PC-9 (cell line): Measurements from ENCODE around the gene RMC1. TPM values are rescaled to one million over a fixed set of nuclear protein-coding genes. Genes with fewer than 3 reads are reported as not detected.
A peak's percentile ranks its signal among the peaks of the same experiment; 100 is the strongest.

Experiments
- BruUV-seq: library from RNA; stranded (reverse); fragments of 400-500 nt; replicated peaks from 2 replicates; lab custom pipeline; 2021; lab: Mats Ljungman, UMichigan
- CTCF ChIA-PET: fragments of 300-600 bp; sonication (Branson Sonifier 250); formaldehyde crosslinking; loops from one replicate; lab custom pipeline; 2022; ENCODE audit warnings: antibody characterized with exemption; lab: Charles Lee
- POLR2A ChIA-PET: fragments of 300-600 bp; sonication (Branson Sonifier 250); formaldehyde crosslinking; loops from one replicate; lab custom pipeline; 2022; ENCODE audit warnings: antibody characterized with exemption; ENCODE audit not compliant: unreplicated experiment; lab: Charles Lee
- DNase-seq, 2 experiments: peaks; one replicate each; pipeline versions ENCODE4 v3.0.0 to v3.0.0-alpha.2; 2015 to 2022; ENCODE audit warnings: mixed read lengths in 1 of 2
- H2AFZ ChIP-seq: fragments of 200-600 bp; sonication (generic); 2 replicates; pipeline ENCODE4 v1.8.1; 2017; ENCODE audit warnings: antibody characterized with exemption
- H3F3A ChIP-seq: fragments of 200-600 bp; sonication (generic); 2 replicates; pipeline ENCODE4 v1.8.1; 2017; ENCODE audit warnings: antibody characterized with exemption, mild to moderate bottlenecking, low read depth; ENCODE audit not compliant: insufficient read depth
- H3K27ac ChIP-seq: fragments of 200-600 bp; sonication (generic); 2 replicates; pipeline ENCODE4 v1.6.1; 2016; ENCODE audit warnings: mixed run types
- H3K27me3 ChIP-seq: fragments of 200-600 bp; sonication (generic); 2 replicates; pipeline ENCODE4 v1.6.1; 2016; ENCODE audit warnings: low read depth, mixed run types; ENCODE audit not compliant: insufficient read depth
- H3K36me3 ChIP-seq: fragments of 200-600 bp; sonication (generic); 2 replicates; pipeline ENCODE4 v1.6.1; 2016; ENCODE audit warnings: low read depth, mixed run types
- H3K4me1 ChIP-seq: fragments of 200-600 bp; sonication (generic); replicated peaks from 2 replicates; pipeline ENCODE4 v1.6.1; 2016; ENCODE audit warnings: mixed run types; ENCODE audit not compliant: insufficient read depth
- H3K4me2 ChIP-seq: fragments of 200-600 bp; sonication (generic); 2 replicates; pipeline ENCODE4 v1.6.1; 2017; ENCODE audit warnings: mixed run types
- H3K4me3 ChIP-seq: fragments of 200-600 bp; sonication (generic); 2 replicates; pipeline ENCODE4 v1.6.1; 2016; ENCODE audit warnings: mixed run types
- H3K79me2 ChIP-seq: fragments of 200-600 bp; sonication (generic); 2 replicates; pipeline ENCODE4 v1.6.1; 2017; ENCODE audit warnings: low read depth, mixed run types
- H3K9me2 ChIP-seq: fragments of 200-600 bp; sonication (generic); 2 replicates; pipeline ENCODE4 v1.8.1; 2017; ENCODE audit warnings: mild to moderate bottlenecking; ENCODE audit not compliant: insufficient read depth
- H3K9me3 ChIP-seq: fragments of 200-600 bp; sonication (generic); 2 replicates; pipeline ENCODE4 v1.8.1; 2016; ENCODE audit warnings: low read depth; ENCODE audit not compliant: insufficient read depth
- H4K20me1 ChIP-seq: fragments of 200-600 bp; sonication (generic); 2 replicates; pipeline ENCODE4 v1.8.1; 2017; ENCODE audit not compliant: insufficient read depth
- CTCF ChIP-seq: fragments of 200-600 bp; sonication (generic); conservative IDR thresholded peaks from 2 replicates; pipeline ENCODE4 v1.6.1; 2017; ENCODE audit warnings: mixed run types, antibody characterized with exemption, mild to moderate bottlenecking, moderate library complexity
- EZH2 ChIP-seq: fragments of 200-600 bp; sonication (generic); IDR thresholded peaks from 2 replicates; pipeline ENCODE4 v1.8.0; 2017; ENCODE audit warnings: antibody characterized with exemption, low read depth
- intact Hi-C: fragments of 100-400 bp; cut with micrococcal nuclease; formaldehyde crosslinking; loops from one replicate; pipeline ENCODE4 v1.10.0; 2022; ENCODE audit not compliant: unreplicated experiment
- total RNA-seq: library from RNA; stranded (reverse); gene quantifications from 2 replicates; pipeline ENCODE4 v1.2.3, GENCODE V29; 2021

RMC1 gene
- total RNA-seq, 1 experiment from 2014 or later: 19.6 TPM

GRCh38 chr18:23493654-23494053 is 9.7 kb upstream of the RMC1 start:
- Histone ChIP-seq H3K9me2 (no peaks in the 10 kb centered on the region), H3K27ac (no peak overlapping the region), H3K27me3 (no peaks in the 10 kb centered on the region), H3K79me2 (no peaks in the 10 kb centered on the region), H3K4me1 (peaks cover 11% of the 10 kb centered on the region), H4K20me1 (no peaks in the 10 kb centered on the region), H3K9me3 (no peaks in the 10 kb centered on the region), H3K4me2 (no peak overlapping the region), H3F3A (no peaks in the 10 kb centered on the region), H3K4me3 (no peak overlapping the region), H3K36me3 (no peaks in the 10 kb centered on the region), H2AFZ (no peak overlapping the region)
- no TSS peak for BruUV-seq
- ChIA-PET CTCF (interaction anchor here (0.6 kb wide), 1 partner anchor 619 kb away, joined by 3 read pairs; no protein-coding TSS in a partner anchor), POLR2A (no interaction called here)
- intact Hi-C loops: no loop called here
- DNase-seq: no peak
- no peak for TF ChIP-seq CTCF
- TF ChIP-seq EZH2: no peak

GRCh38 chr18:23494992-23495391 is 8.3 kb upstream of the RMC1 start:
- Histone ChIP-seq H3K4me1 (peaks cover 11% of the 10 kb centered on the region), H3K9me3 (no peaks in the 10 kb centered on the region), H3K4me2 (no peak overlapping the region), H3K4me3 (no peak overlapping the region), H3K36me3 (no peaks in the 10 kb centered on the region), H3F3A (no peaks in the 10 kb centered on the region), H4K20me1 (no peaks in the 10 kb centered on the region), H3K27ac (no peak overlapping the region), H3K79me2 (no peaks in the 10 kb centered on the region), H2AFZ (no peak overlapping the region), H3K9me2 (no peaks in the 10 kb centered on the region), H3K27me3 (no peaks in the 10 kb centered on the region)
- no TSS peak for BruUV-seq
- CTCF ChIA-PET: no interaction called here
- peak in 1 of 2 experiments; percentile 47 for DNase-seq
- intact Hi-C loops: no loop called here
- POLR2A ChIA-PET: no interaction called here
- TF ChIP-seq EZH2: no peak
- TF ChIP-seq CTCF: no peak

GRCh38 chr18:23495723-23496440 is 7.4 kb upstream of the RMC1 start:
- Histone ChIP-seq H3K9me2 (no peaks in the 10 kb centered on the region), H4K20me1 (no peaks in the 10 kb centered on the region), H3F3A (no peaks in the 10 kb centered on the region), H2AFZ (no peak overlapping the region), H3K4me1 (peaks cover 11% of the 10 kb centered on the region), H3K4me3 (no peak overlapping the region), H3K79me2 (no peaks in the 10 kb centered on the region), H3K4me2 (no peak overlapping the region), H3K27ac (no peak overlapping the region), H3K27me3 (no peaks in the 10 kb centered on the region), H3K9me3 (no peaks in the 10 kb centered on the region), H3K36me3 (no peaks in the 10 kb centered on the region)
- TF ChIP-seq EZH2: no peak
- no peak for TF ChIP-seq CTCF
- ChIA-PET CTCF (interaction anchor here (0.7 kb wide), 1 partner anchor 23 kb away, joined by 6 read pairs; no protein-coding TSS in a partner anchor), POLR2A (no interaction called here)
- BruUV-seq: no TSS peak
- DNase-seq: no peak
- intact Hi-C loops: no loop called here
